Osteoblast (primary cell): ENCODE measurements around the gene FAM83E. TPM values are rescaled to one million over a fixed set of nuclear protein-coding genes. Genes with fewer than 3 reads are reported as not detected.
A peak's percentile ranks its signal among the peaks of the same experiment; 100 is the strongest.
"Not testable (repeated sequence)": the region's sequence is repeated elsewhere in the genome, so short reads cannot be mapped to it uniquely, and the experiment has no call there.

ENCODE experiments used
- DNase-seq: peaks from one replicate; pipeline ENCODE4 v3.0.0; 2011; ENCODE audit warnings: low spot score, mixed read lengths; ENCODE audit not compliant: insufficient read length; ENCODE audit errors: missing footprints
- H2AFZ ChIP-seq: 2 replicates; pipeline ENCODE4 v1.6.0; 2011; ENCODE audit warnings: mild to moderate bottlenecking, low read length
- H3K27ac ChIP-seq: 2 replicates; pipeline ENCODE4 v1.5.1; 2011; ENCODE audit warnings: mild to moderate bottlenecking, low read depth, low read length, moderate library complexity
- H3K27me3 ChIP-seq: 2 replicates; pipeline ENCODE4 v1.6.0; 2012; ENCODE audit warnings: mild to moderate bottlenecking, control low read depth, inconsistent platforms, low read length, moderate library complexity; ENCODE audit not compliant: insufficient read depth
- H3K36me3 ChIP-seq: 2 replicates; pipeline ENCODE4 v1.5.1; 2011; ENCODE audit warnings: mild to moderate bottlenecking, low read length, control low read depth, moderate library complexity; ENCODE audit not compliant: insufficient read depth
- H3K4me1 ChIP-seq: 2 replicates; pipeline ENCODE4 v1.5.1; 2011; ENCODE audit warnings: mild to moderate bottlenecking, low read length, control low read depth, moderate library complexity; ENCODE audit not compliant: insufficient read depth
- H3K4me2 ChIP-seq: 2 replicates; pipeline ENCODE4 v1.6.0; 2011; ENCODE audit warnings: mild to moderate bottlenecking, low read length; ENCODE audit not compliant: insufficient read depth
- H3K4me3 ChIP-seq: fragments of 200-600 bp; sonication (generic); 3 replicates; pipeline ENCODE4 v1.5.1; 2012; ENCODE audit warnings: mild to moderate bottlenecking, low read length, inconsistent platforms; ENCODE audit not compliant: insufficient read depth
- H3K79me2 ChIP-seq: 2 replicates; pipeline ENCODE4 v1.6.0; 2012; ENCODE audit warnings: mild to moderate bottlenecking, low read length, control low read depth, inconsistent platforms; ENCODE audit not compliant: insufficient read depth
- H3K9me3 ChIP-seq: 2 replicates; pipeline ENCODE4 v1.5.1; 2011; ENCODE audit warnings: low read depth, low read length, control low read depth
- H4K20me1 ChIP-seq: 2 replicates; pipeline ENCODE4 v1.6.0; 2012; ENCODE audit warnings: mild to moderate bottlenecking, low read length, control low read depth; ENCODE audit not compliant: insufficient read depth
- CTCF ChIP-seq: IDR thresholded peaks from 2 replicates; pipeline ENCODE4 v1.5.1; 2011; ENCODE audit warnings: mild to moderate bottlenecking, low read depth, low read length, moderate library complexity; ENCODE audit errors: extremely low read depth
- total RNA-seq: library from RNA; depleted of rRNA; stranded (reverse); fragments of >200 nt; gene quantifications from 2 replicates; pipeline ENCODE4 v1.2.3, GENCODE V29; 2012

FAM83E gene
- total RNA-seq, 1 donor = not detected

GRCh38 chr19:48633148-48634035 lies 18.5 kb upstream of the FAM83E start:
- Histone ChIP-seq H3K36me3 (no peaks in the 10 kb centered on the region), H4K20me1 (no peaks in the 10 kb centered on the region), H3K79me2 (no peaks in the 10 kb centered on the region), H3K27ac (peak overlapping the region; percentile 42), H3K4me1 (peaks cover 50% of the 10 kb centered on the region), H3K4me2 (peak overlapping the region; percentile 73), H2AFZ (peak overlapping the region; percentile 64), H3K4me3 (peak overlapping the region; percentile 70), H3K9me3 (no peaks in the 10 kb centered on the region), H3K27me3 (peaks cover 5% of the 10 kb centered on the region)
- no peak for TF ChIP-seq CTCF
- peak; percentile 83 for DNase-seq

GRCh38 chr19:48632692-48633147 lies 17.8 kb upstream of the FAM83E start:
- TF ChIP-seq CTCF = no peak

GRCh38 chr19:48632286-48632685 lies 17.4 kb upstream of the FAM83E start:
- Histone ChIP-seq H3K27ac (peak overlapping the region; percentile 32), H3K4me1 (peaks cover 41% of the 10 kb centered on the region), H3K4me2 (peak overlapping the region; percentile 30)
- not testable (repeated sequence) for H3K4me3 ChIP-seq, H2AFZ ChIP-seq, H3K79me2 ChIP-seq, H3K27me3 ChIP-seq, DNase-seq, H3K9me3 ChIP-seq, H3K36me3 ChIP-seq, H4K20me1 ChIP-seq

More at GRCh38 chr19:48632692-48633147, 17.8 kb upstream of the FAM83E start:
- Histone ChIP-seq H3K4me1 (peaks cover 45% of the 10 kb centered on the region), H3K4me2 (peak overlapping the region; percentile 30), H3K79me2 (no peaks in the 10 kb centered on the region), H3K36me3 (no peaks in the 10 kb centered on the region), H4K20me1 (no peaks in the 10 kb centered on the region), H2AFZ (no peak overlapping the region), H3K27me3 (peaks cover 5% of the 10 kb centered on the region), H3K4me3 (no peak overlapping the region), H3K27ac (peak overlapping the region; percentile 32), H3K9me3 (no peaks in the 10 kb centered on the region)
- DNase-seq = peak; percentile 83

GRCh38 chr19:48631225-48631624 lies 16.3 kb upstream of the FAM83E start:
- Histone ChIP-seq H3K36me3 (no peaks in the 10 kb centered on the region), H2AFZ (no peak overlapping the region), H3K4me3 (no peak overlapping the region), H3K79me2 (no peaks in the 10 kb centered on the region), H3K27ac (no peak overlapping the region), H4K20me1 (no peaks in the 10 kb centered on the region), H3K4me1 (peaks cover 35% of the 10 kb centered on the region), H3K9me3 (no peaks in the 10 kb centered on the region), H3K4me2 (no peak overlapping the region), H3K27me3 (peaks cover 5% of the 10 kb centered on the region)
- DNase-seq = peak; percentile 89
- TF ChIP-seq CTCF = no peak
